Uterine smooth muscle cell (primary cell): Measurements from ENCODE around the gene PTGIR. TPM values are rescaled to one million over a fixed set of nuclear protein-coding genes. Genes with fewer than 3 reads are reported as not detected.

Source experiments
- total RNA-seq: library from RNA; depleted of rRNA; stranded (reverse); fragments of >200 nt; gene quantifications from 2 replicates; pipeline ENCODE4 v1.2.3, GENCODE V29; 2014

PTGIR gene
- total RNA-seq, result 3.7 and 6.2 TPM in 2 replicates

GRCh38 chr19:46624958-46625661 lies at the start of gene PTGIR:
Gene PTGIR (minus strand): TSS chr19:46625089. CDS start chr19:46624225, 864 bp downstream.

GRCh38 chr19:46661020-46661731 lies 36.3 kb upstream of the PTGIR start, which contains the start of gene DACT3:
Gene DACT3 (minus strand): TSS chr19:46661182. CDS start chr19:46661064, 118 bp downstream.

GRCh38 chr19:46635920-46636761 lies 11.3 kb upstream of the PTGIR start, which contains the start of gene GNG8:
Gene GNG8 (minus strand): TSS chr19:46636202. CDS start chr19:46634682, 1,520 bp downstream.

GRCh38 chr19:46601318-46602224 lies 23.3 kb downstream of the PTGIR start, which contains the start of gene CALM3:
Gene CALM3 (plus strand): TSS chr19:46601330. CDS start chr19:46601435, 105 bp downstream.

Other genes starting within 250 kb of the PTGIR start
- gene CCDC8, start 211.5 kb downstream of the PTGIR start, total RNA-seq, result 30.4 and 37.2 TPM in 2 replicates
- gene PNMA8C, start 196.2 kb downstream of the PTGIR start, total RNA-seq, result 0.25 and 0.33 TPM in 2 replicates
- gene PNMA8A, start 153.5 kb downstream of the PTGIR start, total RNA-seq, result 4.3 and 13.0 TPM in 2 replicates
- gene PNMA8B, start 129.2 kb downstream of the PTGIR start, total RNA-seq, result 0.44 and 1.00 TPM in 2 replicates
- 257 and 324 TPM in 2 replicates for gene CALM3, start 23.8 kb downstream of the PTGIR start, total RNA-seq
- not detected in 2 replicates for gene GNG8, start 11.1 kb upstream of the PTGIR start, total RNA-seq
- gene DACT3, start 36.1 kb upstream of the PTGIR start, total RNA-seq, result 6.2 and 8.0 TPM in 2 replicates
- 14.7 and 21.6 TPM in 2 replicates for gene PRKD2, start 92.0 kb upstream of the PTGIR start, total RNA-seq
- 25.7 and 27.2 TPM in 2 replicates for gene FKRP, start 121.0 kb upstream of the PTGIR start, total RNA-seq
- gene STRN4, start 121.4 kb upstream of the PTGIR start, total RNA-seq, result 54.5 and 62.4 TPM in 2 replicates
- gene SLC1A5, start 163.5 kb upstream of the PTGIR start, total RNA-seq, result 213 and 333 TPM in 2 replicates
- 124 and 142 TPM in 2 replicates for gene AP2S1, start 225.8 kb upstream of the PTGIR start, total RNA-seq
- gene ARHGAP35, start 235.9 kb upstream of the PTGIR start, total RNA-seq, result 39.3 and 58.6 TPM in 2 replicates